Liver (tissue), 3 donors: ENCODE data around the gene PPP2R2B.

Experiments
- FOXA2 ChIP-seq: IDR thresholded peaks from 2 replicates; pipeline ENCODE4 v1.6.1; 2016; ENCODE audit warnings: antibody characterized with exemption
- RAD21 ChIP-seq, 2 donors: IDR thresholded peaks; 2 replicates each; pipeline ENCODE4 v1.6.1; 2016; ENCODE audit warnings: antibody characterized with exemption in 2 of 2, mild to moderate bottlenecking in 2 of 2
- TF ChIP-seq, protein P1 (sequence below): fragments of 150-350 bp; IDR thresholded peaks from 2 replicates; pipeline ENCODE4 v1.5.1; 2017; ENCODE audit warnings: improper control_type of control experiment, low read depth, low read length; ENCODE audit not compliant: missing input control
- donor health status: healthy.
- donor health status: healthy.

DNA sequence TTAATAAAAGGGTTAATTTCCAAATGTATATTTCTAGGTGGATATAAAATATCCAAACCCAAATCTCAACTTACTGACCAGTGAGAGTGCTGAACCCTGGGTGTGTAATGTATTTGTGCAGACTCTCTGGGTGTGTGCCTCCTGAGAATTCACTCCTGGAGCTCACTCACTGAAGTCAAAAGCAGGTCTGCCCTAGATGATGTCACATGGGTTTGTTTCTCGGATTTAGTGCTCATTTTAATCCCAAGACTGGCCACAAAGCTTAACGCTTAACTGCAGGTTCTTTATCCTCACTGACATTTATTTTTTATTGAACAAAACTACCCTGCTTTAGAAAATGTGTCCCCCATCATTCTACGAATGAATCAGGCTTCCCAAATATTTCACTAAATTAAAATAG lies 179.4 kb downstream of the PPP2R2B start:
- TF ChIP-seq FOXA2, result no peak
- TF ChIP-seq, protein P1, sequence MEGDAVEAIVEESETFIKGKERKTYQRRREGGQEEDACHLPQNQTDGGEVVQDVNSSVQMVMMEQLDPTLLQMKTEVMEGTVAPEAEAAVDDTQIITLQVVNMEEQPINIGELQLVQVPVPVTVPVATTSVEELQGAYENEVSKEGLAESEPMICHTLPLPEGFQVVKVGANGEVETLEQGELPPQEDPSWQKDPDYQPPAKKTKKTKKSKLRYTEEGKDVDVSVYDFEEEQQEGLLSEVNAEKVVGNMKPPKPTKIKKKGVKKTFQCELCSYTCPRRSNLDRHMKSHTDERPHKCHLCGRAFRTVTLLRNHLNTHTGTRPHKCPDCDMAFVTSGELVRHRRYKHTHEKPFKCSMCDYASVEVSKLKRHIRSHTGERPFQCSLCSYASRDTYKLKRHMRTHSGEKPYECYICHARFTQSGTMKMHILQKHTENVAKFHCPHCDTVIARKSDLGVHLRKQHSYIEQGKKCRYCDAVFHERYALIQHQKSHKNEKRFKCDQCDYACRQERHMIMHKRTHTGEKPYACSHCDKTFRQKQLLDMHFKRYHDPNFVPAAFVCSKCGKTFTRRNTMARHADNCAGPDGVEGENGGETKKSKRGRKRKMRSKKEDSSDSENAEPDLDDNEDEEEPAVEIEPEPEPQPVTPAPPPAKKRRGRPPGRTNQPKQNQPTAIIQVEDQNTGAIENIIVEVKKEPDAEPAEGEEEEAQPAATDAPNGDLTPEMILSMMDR, result no peak
- TF ChIP-seq RAD21 (IDR thresholded peaks at IDR 0.05), result no peak
